ENCODE data around the gene AUNIP. TPM values are rescaled to one million over a fixed set of nuclear protein-coding genes. Genes with fewer than 3 reads are reported as not detected.

AUNIP gene
- total and polyA plus RNA-seq, 2 of the 8 experiments (the other 6 are each of a cell fraction or from before 2014, with no cell fraction given) = 18.6 to 23.2 TPM

DNA sequence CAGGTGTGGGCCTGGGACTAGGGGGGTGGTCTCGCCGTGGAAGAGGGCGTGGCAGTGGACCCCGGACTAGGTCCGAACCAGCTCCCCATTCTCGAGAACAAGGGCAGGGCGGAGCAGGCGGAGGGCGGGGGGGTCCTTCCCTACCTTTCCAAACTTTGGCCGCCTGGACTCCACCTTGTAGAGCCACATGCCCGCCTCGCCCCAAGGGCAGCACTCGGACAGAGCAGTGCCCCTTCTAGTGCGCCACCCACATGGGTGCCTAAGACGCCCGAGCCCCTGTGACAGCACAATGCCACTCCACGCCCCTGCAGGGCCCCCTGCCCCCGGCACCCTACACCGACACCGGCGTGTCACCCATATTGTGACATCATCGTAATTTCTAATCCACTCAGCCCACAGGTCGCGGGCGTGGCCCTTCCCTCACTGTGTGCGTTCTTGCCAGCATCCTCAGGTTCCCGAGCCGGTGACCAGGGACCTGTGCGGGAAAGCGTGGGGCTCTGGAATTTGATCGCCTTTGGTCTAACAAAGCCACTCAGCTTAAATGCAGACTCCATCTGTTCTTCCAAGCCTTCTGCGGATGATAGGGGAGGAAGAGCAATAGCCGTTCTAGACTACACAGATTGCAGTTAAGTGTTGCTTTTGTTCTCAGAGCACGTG lies 47.5 kb upstream of the AUNIP start:
- Histone ChIP-seq H3K14ac (ENCODE audit: insufficient read length) (no peak overlapping the region), H2BK15ac (ENCODE audit: low read length) (peak overlapping the region; percentile 2; the same call in 1 of the 2 replicates), H2BK120ac (replicated peaks; ENCODE audit: low read depth, low read length) (peak overlapping the region; percentile 38), H2AK5ac (ENCODE audit: low read depth, low read length) (no peak overlapping the region), H3K4ac (replicated peaks; ENCODE audit: insufficient read length, low read depth, low read length) (peak overlapping the region; percentile 61), H2BK12ac (ENCODE audit: low read depth, low read length) (peak overlapping the region; percentile 70; the same call in 1 of the 2 replicates), H3K9me3 (ENCODE audit: insufficient read depth in 2 of 2, low read depth in 1 of 2, low read length in 1 of 2) (no peaks in the 10 kb centered on the region), H3K4me2 (ENCODE audit: insufficient read depth in 1 of 2, low read depth in 2 of 2, low read length in 2 of 2) (peak overlapping the region; percentile 76 to 95), H3K79me1 (ENCODE audit: low read depth, low read length) (no peaks in the 10 kb centered on the region), H3K27ac (ENCODE audit: low read depth, low read length) (peak overlapping the region; percentile 83), H2BK5ac (ENCODE audit: low read depth, low read length) (peak overlapping the region; percentile 79), H3K9ac (replicated peaks in 1 of 4; ENCODE audit: extremely low read depth in 1 of 4, low read depth in 3 of 4, low read length in 3 of 4) (peak overlapping the region in 3 of 4 experiments; percentile 56 to 62 (median 62); a peak in 5 of 7 replicates), H3K18ac (ENCODE audit: extremely low read depth, low read length) (peak overlapping the region; percentile 95; the same call in 1 of the 2 replicates), H4K5ac (ENCODE audit: insufficient read length, low read depth, low read length) (peak overlapping the region; percentile 92), H3K23ac (ENCODE audit: insufficient read length) (no peak overlapping the region), H4K91ac (replicated peaks; ENCODE audit: insufficient read length, low read length) (peak overlapping the region; percentile 97), H3K23me2 (ENCODE audit: low read depth, low read length) (peaks cover 8% of the 10 kb centered on the region; the same call in 1 of the 2 replicates), H3K4me3 (ENCODE audit: extremely low read depth in 1 of 4, insufficient read depth in 2 of 4, low read depth in 3 of 4, low read length in 4 of 4) (peak overlapping the region; percentile 32 to 100 (median 71)), H3K27me3 (replicated peaks in 1 of 4; ENCODE audit: control insufficient read depth in 3 of 4, extremely low read depth in 1 of 4, insufficient read depth in 3 of 4, low read length in 3 of 4) (no peaks in the 10 kb centered on the region), H3K79me2 (ENCODE audit: control insufficient read depth in 1 of 2, insufficient read depth in 2 of 2, low read length in 2 of 2) (peaks cover 15 to 34% of the 10 kb centered on the region in 2 experiments), H3K56ac (replicated peaks; ENCODE audit: insufficient read length, low read depth, low read length) (peak overlapping the region; percentile 36), H4K8ac (ENCODE audit: extremely low read depth, insufficient read depth, low read length) (peak overlapping the region; percentile 98), H3K36me3 (ENCODE audit: control insufficient read depth in 2 of 4, insufficient read depth in 4 of 4, low read length in 3 of 4) (peaks cover 8 to 21% (median 15%) of the 10 kb centered on the region in 4 experiments), H4K20me1 (replicated peaks in 1 of 2; ENCODE audit: control insufficient read depth in 1 of 2, insufficient read depth in 2 of 2, low read length in 2 of 2) (peaks cover 0 to 5% of the 10 kb centered on the region in 2 experiments), H3K4me1 (replicated peaks in 1 of 4; ENCODE audit: control insufficient read depth in 3 of 4, insufficient read depth in 4 of 4, low read length in 3 of 4) (peaks cover 5 to 11% (median 8%) of the 10 kb centered on the region in 4 experiments; a peak in 6 of 7 replicates), H2BK20ac (ENCODE audit: low read length) (0 out of 2 replicates have a peak overlapping the region, but pooled peaks have one; percentile 13), H2AFZ (ENCODE audit: low read length) (peak overlapping the region; percentile 17; the same call in 1 of the 2 replicates)
- CTCF ChIA-PET (ENCODE audit: partially characterized antibody) = interaction anchor here (0.7 to 16.4 kb wide), 6 partner anchors 9 to 104 kb away, joined by 3 to 330 read pairs (median 6); partner anchors contain the start of gene PAFAH2
- peak; percentile 43; the same call in 1 of the 2 replicates for TF ChIP-seq PHF8 (conservative IDR thresholded peaks at IDR 0.05; ENCODE audit: low read depth, low read length)
- TF ChIP-seq SP4 (IDR thresholded peaks at IDR 0.05; ENCODE audit: low read length) = no peak
- 0 out of 4 replicates have a peak, but pooled peaks of 1 of the 2 experiments have one; percentile 56 for TF ChIP-seq SIN3A (conservative IDR thresholded peaks at IDR 0.05 in 1 of 2, IDR thresholded peaks at IDR 0.05 in 1 of 2; ENCODE audit: low read depth in 1 of 2, low read length in 2 of 2)
- TF ChIP-seq, protein P1, sequence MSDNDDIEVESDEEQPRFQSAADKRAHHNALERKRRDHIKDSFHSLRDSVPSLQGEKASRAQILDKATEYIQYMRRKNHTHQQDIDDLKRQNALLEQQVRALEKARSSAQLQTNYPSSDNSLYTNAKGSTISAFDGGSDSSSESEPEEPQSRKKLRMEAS (IDR thresholded peaks at IDR 0.05) = peak; percentile 33; the same call in 1 of the 2 replicates
- 0 out of 2 replicates have a peak, but pooled peaks have one; percentile 5 for TF ChIP-seq CREB1 (IDR thresholded peaks at IDR 0.05)
- no peak for TF ChIP-seq CBX5 (IDR thresholded peaks at IDR 0.05; ENCODE audit: low read depth, low read length)
- TF ChIP-seq BACH1 (IDR thresholded peaks at IDR 0.05; ENCODE audit: low read length) = 0 out of 2 replicates have a peak, but pooled peaks have one; percentile 10
- TF ChIP-seq KDM4A (IDR thresholded peaks at IDR 0.05; ENCODE audit: low read depth, low read length, severe bottlenecking) = peak; percentile 80
- peak; percentile 18 for TF ChIP-seq ASH2L (IDR thresholded peaks at IDR 0.05; ENCODE audit: low read length)
- no peak for TF ChIP-seq KDM1A (IDR thresholded peaks at IDR 0.05; ENCODE audit: borderline replicate concordance, low read length)
- POLR2A ChIA-PET (ENCODE audit: partially characterized antibody) = interaction anchor here (0.5 to 6.4 kb wide), 16 partner anchors 10 to 199 kb away, joined by 3 to 51 read pairs (median 4); partner anchors contain the start of genes PAFAH2 and PAQR7
- DNase-seq (ENCODE audit: low read depth in 1 of 2, low spot score in 2 of 2) (no peak), FAIRE-seq (no peak)
- 39% methylated on average over 24 of the region's 34 CpGs; no CpG with 5 or more reads in 1 of the 2 experiments for WGBS, 2 experiments (ENCODE audit: extremely low coverage in 1 of 2, insufficient coverage in 1 of 2, insufficient read length in 1 of 2, insufficient replicate concordance in 2 of 2, low coverage in 1 of 2, low lambda C conversion rate in 2 of 2, missing lambda C conversion rate in 1 of 2)

All from H1 (cell line).